ENCODE results near the gene PTPRF.

The PTPRF gene

DNA sequence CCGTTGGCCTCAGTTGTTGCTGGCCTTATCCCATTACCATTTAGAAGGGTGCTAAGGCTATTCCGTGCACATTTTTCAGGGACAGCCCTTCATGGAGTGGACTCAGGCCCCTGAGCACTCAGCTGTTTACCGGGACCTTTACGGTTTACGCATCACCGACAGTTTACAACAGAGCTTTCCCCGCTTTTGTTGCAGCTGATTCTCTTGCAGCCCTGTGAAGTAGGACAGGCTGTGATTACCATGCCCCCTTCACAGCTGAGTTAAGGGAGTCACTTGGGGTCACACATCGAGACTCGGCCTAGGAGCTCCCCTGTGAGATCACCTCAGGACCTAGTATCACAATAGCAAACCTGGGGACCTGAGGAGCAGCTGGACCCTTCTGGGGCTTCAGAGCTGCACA is 41.9 kb downstream of the PTPRF start:
- no peak overlapping the region for H3K9ac ChIP-seq (ENCODE audit: low read length)

DNA sequence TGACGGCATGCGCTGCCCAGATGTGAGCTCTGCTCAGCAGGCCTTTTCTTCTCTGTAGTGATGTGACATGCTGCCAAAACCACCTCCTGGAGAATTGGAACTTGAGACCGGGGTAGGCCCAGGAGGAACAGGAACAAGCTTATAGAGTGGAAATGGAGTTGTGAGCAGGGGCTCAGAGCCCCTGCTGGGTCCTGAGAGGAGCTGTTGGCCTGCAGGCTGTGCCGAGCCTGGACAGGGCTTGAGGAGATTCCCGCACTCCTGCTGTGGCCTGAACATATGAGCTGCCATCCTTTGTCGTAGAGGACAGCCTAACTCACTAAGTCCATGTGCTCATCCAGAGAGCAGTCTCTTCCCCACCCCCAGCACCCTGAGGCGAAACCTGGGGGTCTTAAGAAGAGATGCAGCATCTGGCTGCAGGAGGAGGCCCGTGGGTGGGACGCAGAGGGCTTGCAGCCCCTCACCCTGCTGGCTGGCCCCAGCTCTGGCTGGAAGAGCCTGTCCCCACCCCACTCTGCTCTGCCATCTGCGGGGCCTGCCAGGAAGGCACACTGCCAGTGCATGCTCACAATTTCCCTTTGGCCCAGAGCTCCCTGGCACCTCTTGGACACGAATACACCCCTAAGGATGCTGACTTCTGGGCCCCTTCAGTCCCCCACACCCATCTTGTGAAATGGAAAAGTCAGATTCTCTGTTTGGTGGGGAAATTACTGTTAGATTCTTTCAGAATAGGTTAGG is 42.5 kb downstream of the PTPRF start:
- Histone ChIP-seq H3K36me3 (ENCODE audit: insufficient read depth, low read length) (peaks cover 39% of the 10 kb centered on the region), H3K4me3 (ENCODE audit: low read depth in 1 of 2, low read length in 2 of 2) (no peak overlapping the region), H3K4me1 (ENCODE audit: insufficient read depth, low read length) (peaks cover 12% of the 10 kb centered on the region), H3K9me3 (ENCODE audit: low read length) (no peaks in the 10 kb centered on the region), H3K27me3 (ENCODE audit: control insufficient read depth in 1 of 2, insufficient read depth in 2 of 2, low read length in 2 of 2) (no peaks in the 10 kb centered on the region), H3K27ac (ENCODE audit: low read depth, low read length) (no peak overlapping the region), H3K9ac (ENCODE audit: low read length) (no peak overlapping the region)

More for the DNA sequence above, 41.9 kb downstream of the PTPRF start:
- Histone ChIP-seq H3K4me1 (ENCODE audit: insufficient read depth, low read length) (peaks cover 12% of the 10 kb centered on the region), H3K36me3 (ENCODE audit: insufficient read depth, low read length) (peaks cover 39% of the 10 kb centered on the region), H3K27me3 (ENCODE audit: control insufficient read depth in 1 of 2, insufficient read depth in 2 of 2, low read length in 2 of 2) (no peaks in the 10 kb centered on the region), H3K4me3 (ENCODE audit: low read depth in 1 of 2, low read length in 2 of 2) (no peak overlapping the region), H3K9me3 (ENCODE audit: low read length) (no peaks in the 10 kb centered on the region), H3K27ac (ENCODE audit: low read depth, low read length) (no peak overlapping the region)

DNA sequence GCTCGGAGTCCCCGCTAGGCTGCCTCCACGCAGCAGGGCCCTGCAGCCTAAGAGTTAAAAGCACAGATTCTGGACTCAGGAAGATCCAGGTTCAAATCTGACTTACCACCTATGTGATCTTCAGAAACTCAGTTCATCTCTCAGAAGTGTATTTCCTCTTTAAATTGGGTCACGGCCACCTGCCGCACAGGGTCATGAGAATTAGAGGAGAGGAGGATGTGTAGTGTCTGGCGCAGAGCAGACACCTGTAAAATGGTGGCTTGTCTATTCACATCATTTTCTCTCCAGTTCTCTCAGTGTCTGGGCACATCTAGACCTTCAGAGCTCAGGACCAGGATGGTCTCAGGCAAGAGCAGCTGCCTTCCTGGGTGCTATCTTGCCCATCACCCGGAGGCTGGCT is 45.8 kb downstream of the PTPRF start:
- Histone ChIP-seq H3K27ac (ENCODE audit: low read depth, low read length) (no peak overlapping the region), H3K36me3 (ENCODE audit: insufficient read depth, low read length) (peaks cover 54% of the 10 kb centered on the region)

GRCh38 chr1:43577655-43578542 is 47.2 kb downstream of the PTPRF start:
- H3K27me3 ChIP-seq (ENCODE audit: control insufficient read depth in 1 of 2, insufficient read depth in 2 of 2, low read length in 2 of 2), result no peaks in the 10 kb centered on the region
- no peak overlapping the region for H3K4me3 ChIP-seq (ENCODE audit: low read depth in 1 of 2, low read length in 2 of 2)
- H3K4me1 ChIP-seq (ENCODE audit: insufficient read depth, low read length), result peaks cover 17% of the 10 kb centered on the region
- no peaks in the 10 kb centered on the region for H3K9me3 ChIP-seq (ENCODE audit: low read length)
- H3K9ac ChIP-seq (ENCODE audit: low read length), result no peak overlapping the region
- H3K27ac ChIP-seq (ENCODE audit: low read depth, low read length), result no peak overlapping the region
- H3K36me3 ChIP-seq (ENCODE audit: insufficient read depth, low read length), result peaks cover 60% of the 10 kb centered on the region

More for the DNA sequence above, 45.8 kb downstream of the PTPRF start:
- Histone ChIP-seq H3K4me3 (ENCODE audit: low read depth in 1 of 2, low read length in 2 of 2) (no peak overlapping the region), H3K9ac (ENCODE audit: low read length) (no peak overlapping the region), H3K4me1 (ENCODE audit: insufficient read depth, low read length) (peaks cover 12% of the 10 kb centered on the region), H3K27me3 (ENCODE audit: control insufficient read depth in 1 of 2, insufficient read depth in 2 of 2, low read length in 2 of 2) (no peaks in the 10 kb centered on the region), H3K9me3 (ENCODE audit: low read length) (no peaks in the 10 kb centered on the region)

DNA sequence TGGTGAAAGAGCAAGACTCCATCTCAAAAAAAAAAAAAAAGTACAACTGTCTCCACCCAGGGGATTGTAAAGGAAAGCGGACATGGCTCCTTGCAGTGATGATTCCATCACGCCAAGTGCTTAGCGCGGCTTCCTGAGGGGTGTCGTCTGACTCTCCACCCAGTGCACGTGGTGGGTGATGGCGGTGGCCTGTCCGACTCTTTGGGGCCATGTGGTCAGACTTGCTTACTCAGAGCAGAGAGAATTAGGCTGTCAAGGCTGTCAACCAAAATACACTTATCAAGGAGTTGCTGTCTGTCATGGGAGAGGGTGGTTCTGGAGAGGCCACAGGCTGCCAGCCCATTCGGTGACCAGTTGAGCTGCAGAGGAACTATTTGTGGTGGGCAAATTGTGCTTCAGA is 49.4 kb downstream of the PTPRF start:
- Histone ChIP-seq H3K9me3 (ENCODE audit: low read length) (no peaks in the 10 kb centered on the region), H3K9ac (ENCODE audit: low read length) (no peak overlapping the region), H3K27me3 (ENCODE audit: control insufficient read depth in 1 of 2, insufficient read depth in 2 of 2, low read length in 2 of 2) (no peaks in the 10 kb centered on the region), H3K4me3 (ENCODE audit: low read depth in 1 of 2, low read length in 2 of 2) (no peak overlapping the region), H3K27ac (ENCODE audit: low read depth, low read length) (no peak overlapping the region), H3K36me3 (ENCODE audit: insufficient read depth, low read length) (peaks cover 55% of the 10 kb centered on the region), H3K4me1 (ENCODE audit: insufficient read depth, low read length) (peaks cover 9% of the 10 kb centered on the region)

- Histone ChIP-seq H3K27ac (ENCODE audit: low read depth, low read length) (peak overlapping the region; percentile 10), H3K9me3 (ENCODE audit: low read length) (no peaks in the 10 kb centered on the region), H3K4me3 (ENCODE audit: low read depth in 1 of 2, low read length in 2 of 2) (no peak overlapping the region), H3K27me3 (ENCODE audit: control insufficient read depth in 1 of 2, insufficient read depth in 2 of 2, low read length in 2 of 2) (no peaks in the 10 kb centered on the region), H3K36me3 (ENCODE audit: insufficient read depth, low read length) (peaks cover 45% of the 10 kb centered on the region), H3K4me1 (ENCODE audit: insufficient read depth, low read length) (peaks cover 9% of the 10 kb centered on the region), H3K9ac (ENCODE audit: low read length) (no peak overlapping the region)
Measured at GRCh38 chr1:43582162-43582566, 51.5 kb downstream of the PTPRF start.

- H3K9me3 ChIP-seq (ENCODE audit: low read length), result no peaks in the 10 kb centered on the region
- no peak overlapping the region for H3K27ac ChIP-seq (ENCODE audit: low read depth, low read length)
- H3K9ac ChIP-seq (ENCODE audit: low read length), result no peak overlapping the region
- no peak overlapping the region for H3K4me3 ChIP-seq (ENCODE audit: low read depth in 1 of 2, low read length in 2 of 2)
- peaks cover 12% of the 10 kb centered on the region for H3K4me1 ChIP-seq (ENCODE audit: insufficient read depth, low read length)
- H3K36me3 ChIP-seq (ENCODE audit: insufficient read depth, low read length), result peaks cover 44% of the 10 kb centered on the region
- no peaks in the 10 kb centered on the region for H3K27me3 ChIP-seq (ENCODE audit: control insufficient read depth in 1 of 2, insufficient read depth in 2 of 2, low read length in 2 of 2)
Measured at GRCh38 chr1:43583058-43583457, 52.4 kb downstream of the PTPRF start.

GRCh38 chr1:43584204-43584603 is 53.5 kb downstream of the PTPRF start:
- no peak overlapping the region for H3K9ac ChIP-seq (ENCODE audit: low read length)
- H3K36me3 ChIP-seq (ENCODE audit: insufficient read depth, low read length), result peaks cover 42% of the 10 kb centered on the region
- no peaks in the 10 kb centered on the region for H3K27me3 ChIP-seq (ENCODE audit: control insufficient read depth in 1 of 2, insufficient read depth in 2 of 2, low read length in 2 of 2)
- H3K27ac ChIP-seq (ENCODE audit: low read depth, low read length), result no peak overlapping the region
- no peaks in the 10 kb centered on the region for H3K9me3 ChIP-seq (ENCODE audit: low read length)
- H3K4me3 ChIP-seq (ENCODE audit: low read depth in 1 of 2, low read length in 2 of 2), result no peak overlapping the region
- H3K4me1 ChIP-seq (ENCODE audit: insufficient read depth, low read length), result peaks cover 12% of the 10 kb centered on the region

- H3K9me3 ChIP-seq (ENCODE audit: low read length), result no peaks in the 10 kb centered on the region
- H3K27ac ChIP-seq (ENCODE audit: low read depth, low read length), result no peak overlapping the region
- no peak overlapping the region for H3K4me3 ChIP-seq (ENCODE audit: low read depth in 1 of 2, low read length in 2 of 2)
- no peaks in the 10 kb centered on the region for H3K27me3 ChIP-seq (ENCODE audit: control insufficient read depth in 1 of 2, insufficient read depth in 2 of 2, low read length in 2 of 2)
- peaks cover 12% of the 10 kb centered on the region for H3K4me1 ChIP-seq (ENCODE audit: insufficient read depth, low read length)
- no peak overlapping the region for H3K9ac ChIP-seq (ENCODE audit: low read length)
- peaks cover 42% of the 10 kb centered on the region for H3K36me3 ChIP-seq (ENCODE audit: insufficient read depth, low read length)
Measured at GRCh38 chr1:43585557-43585956, 54.9 kb downstream of the PTPRF start.

- Histone ChIP-seq H3K9me3 (ENCODE audit: low read length) (no peaks in the 10 kb centered on the region), H3K27ac (ENCODE audit: low read depth, low read length) (no peak overlapping the region), H3K36me3 (ENCODE audit: insufficient read depth, low read length) (peaks cover 40% of the 10 kb centered on the region), H3K4me1 (ENCODE audit: insufficient read depth, low read length) (peaks cover 12% of the 10 kb centered on the region), H3K4me3 (ENCODE audit: low read depth in 1 of 2, low read length in 2 of 2) (no peak overlapping the region), H3K27me3 (ENCODE audit: control insufficient read depth in 1 of 2, insufficient read depth in 2 of 2, low read length in 2 of 2) (no peaks in the 10 kb centered on the region), H3K9ac (ENCODE audit: low read length) (no peak overlapping the region)
Measured at GRCh38 chr1:43586136-43586731, 55.6 kb downstream of the PTPRF start.

- Histone ChIP-seq H3K9me3 (ENCODE audit: low read length) (no peaks in the 10 kb centered on the region), H3K4me3 (ENCODE audit: low read depth in 1 of 2, low read length in 2 of 2) (no peak overlapping the region), H3K9ac (ENCODE audit: low read length) (no peak overlapping the region), H3K36me3 (ENCODE audit: insufficient read depth, low read length) (peaks cover 43% of the 10 kb centered on the region), H3K27me3 (ENCODE audit: control insufficient read depth in 1 of 2, insufficient read depth in 2 of 2, low read length in 2 of 2) (no peaks in the 10 kb centered on the region), H3K27ac (ENCODE audit: low read depth, low read length) (no peak overlapping the region), H3K4me1 (ENCODE audit: insufficient read depth, low read length) (peaks cover 10% of the 10 kb centered on the region)
Measured at GRCh38 chr1:43587001-43587400, 56.3 kb downstream of the PTPRF start.
